Activated CD4-positive, alpha-beta T cell treated with anti-CD3 and anti-CD28 coated beads, Interleukin-2, amount 10 ng/mL, durations not matched to agents 7 days and 5 days (primary cell): ENCODE measurements around the gene LSMEM2. TPM values are rescaled to one million over a fixed set of nuclear protein-coding genes. Genes with fewer than 3 reads are reported as not detected.

ENCODE experiments used
- CTCF ChIA-PET: fragments of 350-600 bp; sonication (Branson Sonifier 250); formaldehyde crosslinking; loops from one replicate; lab custom pipeline; 2021; ENCODE audit warnings: antibody characterized with exemption; lab: Charles Lee
- POLR2A ChIA-PET: fragments of 350-600 bp; sonication (Branson Sonifier 250); formaldehyde crosslinking; loops from one replicate; lab custom pipeline; 2021; ENCODE audit warnings: antibody characterized with exemption; lab: Charles Lee
- DNase-seq: peaks from one replicate; pipeline ENCODE4 v3.0.0-alpha.2; 2020
- H3K27ac Mint-ChIP-seq: one replicate; pipeline ENCODE4 v1.8.0; 2021; ENCODE audit warnings: mild to moderate bottlenecking, moderate library complexity, mixed read lengths
- H3K27me3 Mint-ChIP-seq: one replicate; pipeline ENCODE4 v1.8.0; 2021; ENCODE audit warnings: mixed read lengths
- H3K36me3 Mint-ChIP-seq: one replicate; pipeline ENCODE4 v1.8.0; 2021; ENCODE audit warnings: low read depth, mixed read lengths
- H3K4me1 Mint-ChIP-seq: one replicate; pipeline ENCODE4 v1.8.0; 2021; ENCODE audit warnings: mixed read lengths
- H3K4me3 Mint-ChIP-seq: one replicate; pipeline ENCODE4 v1.8.0; 2021; ENCODE audit warnings: mild to moderate bottlenecking, moderate library complexity, mixed read lengths
- H3K9me3 Mint-ChIP-seq: one replicate; pipeline ENCODE4 v1.8.0; 2021; ENCODE audit warnings: mixed read lengths
- total RNA-seq, 2 experiments: library from RNA; stranded (reverse); gene quantifications; one replicate each; pipeline ENCODE4 v1.2.3, GENCODE V29; 2021

The LSMEM2 gene
- total RNA-seq, 2 experiments from 2014 or later = not detected

DNA sequence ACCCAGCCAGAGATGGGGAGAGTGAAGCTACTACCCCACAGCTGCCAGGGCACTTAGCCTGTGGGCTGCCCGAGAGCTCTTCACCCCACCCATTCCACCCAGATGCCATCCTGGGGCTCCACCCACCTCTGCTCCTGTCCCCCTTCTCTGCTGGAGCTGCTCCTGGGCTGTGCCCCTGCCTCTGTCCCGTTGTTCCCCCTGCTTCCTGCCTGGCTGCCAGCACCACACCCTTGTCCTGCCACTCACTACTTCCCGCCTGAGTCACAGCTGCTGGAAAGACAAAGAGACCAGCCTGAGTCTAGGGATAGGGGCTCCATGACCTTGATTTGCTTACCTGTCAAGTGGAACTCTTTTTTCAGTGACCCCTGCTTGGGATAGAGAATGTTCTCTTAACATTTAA, 30.5 kb upstream of the LSMEM2 start:
- H3K4me3 Mint-ChIP-seq = no peak overlapping the region
- H3K36me3 Mint-ChIP-seq = peaks cover 26% of the 10 kb centered on the region
- H3K27ac Mint-ChIP-seq = peak overlapping the region; percentile 80
- H3K27me3 Mint-ChIP-seq = no peaks in the 10 kb centered on the region
- ChIA-PET CTCF (interaction anchor here (3.5 to 13.3 kb wide), 3 partner anchors 11 to 19 kb away, joined by 42 to 212 read pairs (median 143); partner anchors contain the start of gene GNAI2), POLR2A (no interaction called here)
- DNase-seq = no peak
- H3K9me3 Mint-ChIP-seq = no peaks in the 10 kb centered on the region
- peaks cover 55% of the 10 kb centered on the region for H3K4me1 Mint-ChIP-seq

DNA sequence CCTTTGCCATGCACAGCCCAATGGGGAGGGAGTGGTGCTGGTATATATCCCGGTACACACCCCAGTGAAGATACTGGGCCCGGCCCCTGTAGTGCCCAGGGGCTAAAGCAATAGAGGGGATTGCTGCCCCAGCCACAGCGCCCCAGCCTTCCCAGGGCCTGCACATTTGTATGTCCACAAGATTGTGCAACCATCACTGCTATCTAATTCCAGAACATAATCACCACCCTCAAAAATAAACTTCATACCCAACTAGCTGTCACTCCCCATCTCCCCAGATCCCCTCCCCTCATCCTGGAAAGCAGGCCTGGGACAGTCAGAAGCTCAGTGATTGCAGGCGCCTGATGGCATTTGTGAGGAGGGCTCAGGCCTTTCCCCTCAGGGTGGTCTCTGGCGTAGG, 29.4 kb upstream of the LSMEM2 start:
- ChIA-PET POLR2A (no interaction called here), CTCF (interaction anchor here (0.9 to 13.3 kb wide), 3 partner anchors 12 to 43 kb away, joined by 4 to 212 read pairs (median 143); no protein-coding TSS in a partner anchor)
- peaks cover 30% of the 10 kb centered on the region for H3K36me3 Mint-ChIP-seq
- H3K27me3 Mint-ChIP-seq = no peaks in the 10 kb centered on the region
- no peak for DNase-seq
- H3K4me3 Mint-ChIP-seq = no peak overlapping the region
- no peak overlapping the region for H3K27ac Mint-ChIP-seq
- peaks cover 50% of the 10 kb centered on the region for H3K4me1 Mint-ChIP-seq
- H3K9me3 Mint-ChIP-seq = no peaks in the 10 kb centered on the region

DNA sequence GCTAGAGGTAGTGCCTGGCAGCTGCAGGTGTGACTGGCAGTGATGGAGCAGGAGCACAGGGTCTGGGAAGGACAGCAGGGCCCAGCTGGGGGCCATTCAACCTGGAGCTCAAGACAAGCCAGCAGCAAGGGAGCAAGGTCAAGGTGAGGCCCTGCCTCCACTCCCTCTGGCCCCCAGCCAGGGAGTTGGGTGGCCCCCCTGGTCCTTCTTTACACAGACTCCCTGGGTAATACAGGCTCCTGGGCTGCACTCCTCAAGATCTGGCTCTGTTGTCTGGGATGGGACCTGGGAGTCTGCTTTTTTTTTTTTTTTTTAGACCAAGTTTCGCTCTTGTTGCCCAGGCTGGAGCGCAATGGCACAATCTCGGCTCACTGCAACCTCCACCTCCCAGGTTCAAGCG, 28.4 kb upstream of the LSMEM2 start:
- H3K4me1 Mint-ChIP-seq = peaks cover 39% of the 10 kb centered on the region
- POLR2A ChIA-PET = no interaction called here
- peaks cover 32% of the 10 kb centered on the region for H3K36me3 Mint-ChIP-seq
- no peaks in the 10 kb centered on the region for H3K27me3 Mint-ChIP-seq
- H3K9me3 Mint-ChIP-seq = no peaks in the 10 kb centered on the region
- H3K4me3 Mint-ChIP-seq = no peak overlapping the region
- DNase-seq = no peak
- CTCF ChIA-PET = interaction anchor here (0.6 to 13.3 kb wide), 4 partner anchors 11 to 102 kb away, joined by 3 to 212 read pairs (median 75); no protein-coding TSS in a partner anchor
- H3K27ac Mint-ChIP-seq = no peak overlapping the region

DNA sequence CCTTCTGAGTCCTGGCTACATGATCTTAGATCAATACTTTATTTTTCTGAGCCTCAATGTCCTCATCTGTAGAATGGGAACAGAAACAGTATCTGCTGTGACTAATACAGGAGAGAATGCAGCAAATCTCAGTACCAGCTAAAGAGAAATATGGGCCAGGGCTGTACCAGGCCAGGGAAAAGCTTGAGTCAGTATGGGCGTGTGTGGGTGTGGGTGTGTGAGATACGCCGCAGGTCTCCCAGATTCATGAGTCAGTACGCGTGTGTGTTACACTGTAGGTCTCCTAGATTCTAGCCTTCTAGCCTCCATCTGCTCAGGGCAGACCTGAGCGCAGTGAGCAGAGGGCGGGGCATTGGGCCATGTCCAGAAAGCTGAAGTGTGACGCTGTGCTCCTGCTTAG, 27.7 kb upstream of the LSMEM2 start:
- H3K27ac Mint-ChIP-seq = no peak overlapping the region
- no peak for DNase-seq
- peaks cover 33% of the 10 kb centered on the region for H3K36me3 Mint-ChIP-seq
- ChIA-PET POLR2A (no interaction called here), CTCF (interaction anchor here (2.6 to 13.3 kb wide), 3 partner anchors 10 to 57 kb away, joined by 7 to 212 read pairs (median 143); no protein-coding TSS in a partner anchor)
- H3K27me3 Mint-ChIP-seq = no peaks in the 10 kb centered on the region
- H3K9me3 Mint-ChIP-seq = no peaks in the 10 kb centered on the region
- peaks cover 34% of the 10 kb centered on the region for H3K4me1 Mint-ChIP-seq
- H3K4me3 Mint-ChIP-seq = no peak overlapping the region

DNA sequence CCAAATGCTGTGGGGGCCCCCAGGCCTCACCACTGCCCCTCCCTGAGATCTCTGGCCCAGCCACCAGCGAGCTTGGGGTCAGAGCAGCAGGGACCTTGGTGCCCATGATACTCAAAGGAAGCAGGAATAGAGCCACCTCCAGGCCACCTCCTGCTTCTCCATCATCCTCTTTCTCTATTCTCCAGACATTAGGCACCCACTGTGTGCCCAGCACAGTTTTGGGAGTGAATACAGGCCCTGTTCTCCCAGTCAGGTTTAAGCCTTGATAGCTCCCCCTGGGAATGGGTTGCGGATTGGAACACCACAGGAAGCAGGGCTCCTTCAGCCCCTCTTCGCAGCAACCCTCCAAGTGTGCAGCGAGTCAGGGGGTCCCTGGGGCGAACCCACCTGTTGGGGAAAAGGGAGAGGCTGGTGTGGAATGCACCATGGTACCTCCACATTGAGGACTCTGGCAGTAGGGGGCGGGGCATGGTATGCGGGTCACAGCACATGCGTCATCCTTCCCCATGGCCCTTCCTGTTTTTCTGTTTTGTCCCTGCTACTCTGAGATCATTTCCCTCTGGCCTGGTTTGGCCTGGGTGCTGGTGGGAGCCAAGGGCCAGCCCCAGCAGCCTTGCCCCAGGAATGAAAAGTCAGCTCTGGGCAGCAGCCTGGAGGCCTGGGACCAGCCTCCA, 24.2 kb upstream of the LSMEM2 start:
- ChIA-PET CTCF (interaction anchor here (1.0 to 13.7 kb wide), 8 partner anchors 4 to 60 kb away, joined by 3 to 143 read pairs (median 5); no protein-coding TSS in a partner anchor), POLR2A (interaction anchor here (1.1 kb wide), 1 partner anchor 8 kb away, joined by 3 read pairs; no protein-coding TSS in a partner anchor)
- no peak for DNase-seq
- Mint-ChIP-seq H3K36me3 (peaks cover 48% of the 10 kb centered on the region), H3K27me3 (no peaks in the 10 kb centered on the region), H3K27ac (no peak overlapping the region), H3K9me3 (no peaks in the 10 kb centered on the region), H3K4me1 (peaks cover 20% of the 10 kb centered on the region), H3K4me3 (no peak overlapping the region)

DNA sequence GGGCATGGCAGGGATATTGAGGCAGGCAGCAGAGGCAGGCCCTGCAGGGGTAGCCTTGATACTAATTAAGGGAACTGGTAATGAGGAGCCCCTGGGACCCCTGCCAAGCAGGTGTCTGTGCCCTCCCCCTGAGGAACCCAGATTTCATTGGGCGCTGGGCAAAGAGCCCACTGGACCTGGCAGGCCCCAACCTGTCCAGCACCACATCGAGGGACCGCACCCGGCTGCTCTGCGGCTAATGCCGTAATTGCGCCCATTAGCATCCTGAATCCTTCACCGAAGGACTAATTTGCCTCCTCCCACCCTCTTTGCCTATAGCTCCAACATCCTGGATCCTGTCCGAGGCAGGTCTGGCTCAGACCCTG, 23.7 kb upstream of the LSMEM2 start:
- no peaks in the 10 kb centered on the region for H3K9me3 Mint-ChIP-seq
- peaks cover 48% of the 10 kb centered on the region for H3K36me3 Mint-ChIP-seq
- H3K27me3 Mint-ChIP-seq = no peaks in the 10 kb centered on the region
- H3K4me3 Mint-ChIP-seq = no peak overlapping the region
- H3K27ac Mint-ChIP-seq = no peak overlapping the region
- no peak for DNase-seq
- CTCF ChIA-PET = interaction anchor here (1.1 to 13.7 kb wide), 5 partner anchors 5 to 27 kb away, joined by 4 to 143 read pairs (median 5); no protein-coding TSS in a partner anchor
- peaks cover 17% of the 10 kb centered on the region for H3K4me1 Mint-ChIP-seq
- POLR2A ChIA-PET = interaction anchor here (1.1 kb wide), 1 partner anchor 9 kb away, joined by 3 read pairs; no protein-coding TSS in a partner anchor

DNA sequence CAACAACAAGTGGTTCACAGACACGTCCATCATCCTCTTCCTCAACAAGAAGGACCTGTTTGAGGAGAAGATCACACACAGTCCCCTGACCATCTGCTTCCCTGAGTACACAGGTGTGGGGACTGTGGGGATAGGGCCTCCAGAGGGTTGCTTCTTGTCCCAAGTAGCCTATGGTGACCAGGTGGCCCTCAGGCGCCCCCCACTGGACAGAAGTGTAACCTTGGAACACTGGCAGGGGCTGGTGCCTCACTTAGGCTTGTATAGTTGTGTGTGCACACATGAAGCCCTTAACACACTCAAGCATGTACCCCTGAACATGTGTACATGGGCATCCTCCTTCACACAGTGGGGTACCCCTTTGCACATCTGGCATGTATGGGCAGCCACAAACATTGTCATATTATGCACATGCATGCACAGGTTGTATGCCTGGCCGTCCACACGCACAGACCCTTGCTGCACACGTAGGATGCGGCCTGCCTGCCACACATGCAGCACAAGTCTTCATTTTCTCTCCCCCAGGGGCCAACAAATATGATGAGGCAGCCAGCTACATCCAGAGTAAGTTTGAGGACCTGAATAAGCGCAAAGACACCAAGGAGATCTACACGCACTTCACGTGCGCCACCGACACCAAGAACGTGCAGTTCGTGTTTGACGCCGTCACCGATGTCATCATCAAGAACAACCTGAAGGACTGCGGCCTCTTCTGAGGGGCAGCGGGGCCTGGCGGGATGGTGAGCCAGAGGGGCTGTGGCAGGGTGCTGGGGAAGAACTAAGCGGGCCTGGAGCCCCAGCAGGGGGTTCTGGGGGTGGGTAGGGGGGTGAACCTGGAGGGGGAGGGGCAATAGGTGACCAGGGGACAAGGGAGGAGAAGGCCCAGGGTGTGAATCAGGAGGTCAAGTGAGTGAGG, 21.7 kb upstream of the LSMEM2 start:
- H3K27me3 Mint-ChIP-seq = no peaks in the 10 kb centered on the region
- H3K4me1 Mint-ChIP-seq = peaks cover 9% of the 10 kb centered on the region
- H3K4me3 Mint-ChIP-seq = no peak overlapping the region
- DNase-seq = peak; percentile 51
- POLR2A ChIA-PET = no interaction called here
- H3K27ac Mint-ChIP-seq = peak overlapping the region; percentile 9
- peaks cover 42% of the 10 kb centered on the region for H3K36me3 Mint-ChIP-seq
- CTCF ChIA-PET = interaction anchor here (0.7 to 13.7 kb wide), 7 partner anchors 7 to 63 kb away, joined by 4 to 143 read pairs (median 5); no protein-coding TSS in a partner anchor
- H3K9me3 Mint-ChIP-seq = no peaks in the 10 kb centered on the region

DNA sequence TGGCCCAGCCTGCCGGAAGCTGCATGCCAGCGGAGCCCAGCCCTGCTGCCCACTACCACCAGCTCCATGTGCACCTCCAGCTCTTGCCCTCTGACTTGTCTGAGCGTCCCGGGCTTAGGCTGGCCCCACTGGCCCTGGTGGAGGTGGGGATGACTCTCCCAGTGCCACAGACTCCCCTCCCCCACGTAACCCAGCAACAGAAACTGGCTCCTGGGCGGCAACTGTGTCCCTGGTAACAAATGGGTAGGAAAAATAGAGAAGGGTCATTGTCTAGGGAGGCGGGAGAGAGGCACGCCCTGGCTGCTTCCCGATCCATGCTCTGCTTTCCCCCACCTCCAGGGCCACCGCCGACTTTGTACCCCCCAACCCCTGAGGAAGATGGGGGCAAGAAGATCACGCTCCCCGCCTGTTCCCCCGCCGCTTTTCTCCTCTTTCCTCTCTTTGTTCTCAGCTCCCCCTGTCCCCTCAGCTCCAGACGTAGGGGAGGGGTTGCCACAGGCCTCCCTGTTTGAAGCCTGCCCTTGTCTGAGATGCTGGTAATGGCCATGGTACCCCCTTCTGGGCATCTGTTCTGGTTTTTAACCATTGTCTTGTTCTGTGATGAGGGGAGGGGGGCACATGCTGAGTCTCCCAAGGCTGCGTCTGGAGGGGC, 20.7 kb upstream of the LSMEM2 start:
- DNase-seq = no peak
- Mint-ChIP-seq H3K36me3 (peaks cover 42% of the 10 kb centered on the region), H3K4me1 (peaks cover 9% of the 10 kb centered on the region), H3K27ac (no peak overlapping the region), H3K4me3 (no peak overlapping the region), H3K9me3 (no peaks in the 10 kb centered on the region), H3K27me3 (no peaks in the 10 kb centered on the region)
- ChIA-PET CTCF (interaction anchor here (0.8 to 13.7 kb wide), 6 partner anchors 8 to 48 kb away, joined by 3 to 143 read pairs (median 4); no protein-coding TSS in a partner anchor), POLR2A (no interaction called here)

DNA sequence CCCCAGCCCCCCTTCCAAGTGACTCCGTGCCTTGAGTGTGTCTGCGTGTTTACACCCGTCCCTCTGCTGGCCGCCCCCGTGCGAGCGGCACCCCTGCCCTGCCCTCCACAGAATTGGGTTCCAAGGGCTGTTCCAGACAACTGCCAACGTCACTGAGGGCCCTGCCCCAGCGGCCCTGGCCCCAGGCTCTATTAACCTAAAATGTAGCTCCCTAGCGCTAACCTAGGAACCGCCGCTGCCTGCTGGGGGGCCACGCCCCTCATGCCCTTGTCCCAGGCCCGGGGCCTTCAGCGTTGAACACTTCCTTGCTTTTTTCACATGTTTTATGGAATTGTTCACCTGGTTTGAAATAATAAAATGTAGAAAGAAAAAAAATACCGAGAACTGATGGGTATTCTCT, 19.9 kb upstream of the LSMEM2 start:
- CTCF ChIA-PET = interaction anchor here (0.8 to 13.7 kb wide), 9 partner anchors 8 to 49 kb away, joined by 3 to 143 read pairs (median 4); partner anchors contain the start of gene GNAI2
- POLR2A ChIA-PET = no interaction called here
- no peak for DNase-seq
- Mint-ChIP-seq H3K27me3 (no peaks in the 10 kb centered on the region), H3K27ac (no peak overlapping the region), H3K36me3 (peaks cover 33% of the 10 kb centered on the region), H3K9me3 (no peaks in the 10 kb centered on the region), H3K4me1 (peaks cover 7% of the 10 kb centered on the region), H3K4me3 (no peak overlapping the region)

DNA sequence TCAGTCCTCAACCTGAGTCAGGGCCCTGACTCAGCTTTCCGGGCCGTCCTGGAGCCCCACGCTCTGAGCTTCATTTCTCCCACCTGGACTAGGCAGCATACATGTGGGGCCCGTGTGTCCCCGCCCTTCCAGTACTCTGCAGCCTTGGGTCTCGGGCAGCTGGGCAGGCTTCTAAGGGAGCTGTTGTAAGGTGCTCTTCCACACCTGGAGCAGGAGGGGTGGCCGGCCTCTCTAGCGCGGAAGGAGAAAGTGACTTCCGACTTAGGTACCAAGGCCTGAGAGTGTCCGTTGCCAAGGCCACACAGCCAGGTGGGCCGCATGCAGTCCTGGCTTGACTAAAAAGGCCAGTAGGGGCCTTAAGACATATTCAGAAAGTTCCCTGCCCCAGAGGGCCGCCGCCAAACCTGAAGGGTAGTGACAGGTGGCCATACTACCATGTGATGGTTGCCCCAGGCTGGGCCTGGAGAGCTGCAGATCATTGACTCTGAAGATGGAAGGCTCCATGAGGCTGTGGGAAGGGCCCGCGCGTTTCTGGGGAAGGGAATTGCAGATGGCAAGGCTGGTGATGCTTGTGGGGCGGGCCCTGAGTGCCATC, 19.4 kb upstream of the LSMEM2 start:
- no peak for DNase-seq
- ChIA-PET POLR2A (no interaction called here), CTCF (interaction anchor here (0.8 to 13.7 kb wide), 16 partner anchors 8 to 87 kb away, joined by 3 to 143 read pairs (median 4); partner anchors contain the start of gene GNAI2)
- Mint-ChIP-seq H3K27ac (peak overlapping the region; percentile 46), H3K4me1 (peaks cover 7% of the 10 kb centered on the region), H3K4me3 (peak overlapping the region; percentile 51), H3K9me3 (no peaks in the 10 kb centered on the region), H3K27me3 (no peaks in the 10 kb centered on the region), H3K36me3 (peaks cover 28% of the 10 kb centered on the region)

DNA sequence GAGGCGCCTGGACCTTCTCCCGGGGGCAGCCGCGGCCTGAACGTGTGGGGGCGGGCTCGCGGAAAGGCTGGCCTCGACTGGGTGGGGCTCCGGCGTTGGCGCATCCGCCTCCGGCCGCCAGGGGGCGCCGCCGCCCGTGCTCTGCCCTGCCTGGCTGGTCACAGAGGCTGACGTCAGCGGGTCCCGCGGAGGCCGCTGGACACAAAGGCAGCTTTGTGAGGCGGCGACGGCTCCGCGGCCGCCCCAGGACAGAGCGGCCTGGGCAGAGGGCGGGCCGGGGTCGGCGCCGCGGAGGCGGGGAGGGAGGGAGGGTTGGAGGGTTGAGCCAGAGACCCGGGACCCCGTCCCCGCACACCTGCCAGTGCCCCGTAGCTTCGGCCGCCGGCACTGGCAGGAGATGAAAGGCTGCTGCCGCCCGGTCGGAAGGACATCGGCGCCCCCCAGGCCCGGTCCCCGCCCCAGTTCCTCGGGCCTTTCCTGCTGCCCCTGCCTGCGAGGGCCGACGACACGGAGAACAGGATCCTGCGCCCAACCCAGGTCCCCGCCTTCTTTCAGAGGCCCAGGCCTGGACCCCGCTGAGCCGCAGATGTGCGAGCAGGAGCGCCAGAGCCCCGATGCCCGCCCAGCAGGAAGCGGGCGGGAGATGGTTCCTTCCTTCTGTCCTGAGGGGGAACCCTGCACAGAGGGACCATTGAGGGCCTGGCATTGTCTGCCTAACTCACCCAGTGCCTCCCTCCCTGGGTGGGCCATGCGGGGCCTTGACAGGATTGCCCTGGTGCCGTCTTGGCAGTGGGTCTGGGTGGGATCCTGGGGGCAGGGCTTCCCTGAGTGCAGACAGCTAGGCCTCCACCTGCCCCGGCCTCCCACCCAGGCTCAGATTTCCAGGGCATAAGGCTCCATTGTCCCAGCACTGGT, 18.6 kb upstream of the LSMEM2 start:
- Mint-ChIP-seq H3K9me3 (no peaks in the 10 kb centered on the region), H3K36me3 (peaks cover 28% of the 10 kb centered on the region), H3K27ac (peak overlapping the region; percentile 46), H3K4me1 (peaks cover 7% of the 10 kb centered on the region), H3K4me3 (peak overlapping the region; percentile 51), H3K27me3 (no peaks in the 10 kb centered on the region)
- ChIA-PET POLR2A (no interaction called here), CTCF (interaction anchor here (0.8 to 13.7 kb wide), 13 partner anchors 10 to 88 kb away, joined by 3 to 143 read pairs (median 4); no protein-coding TSS in a partner anchor)
- peak; percentile 82 for DNase-seq
